GM18867 (cell line): ENCODE results near the gene GTF2A1L.
A peak's percentile ranks its signal among the peaks of the same experiment; 100 is the strongest.
"Not testable (repeated sequence)": the region's sequence is repeated elsewhere in the genome, so short reads cannot be mapped to it uniquely, and the experiment has no call there.

Experiments used
- ATAC-seq: cut with Tn5 transposase; IDR thresholded peaks from one replicate; pipeline ENCODE4 v1.9.1; 2021; ENCODE audit warnings: mild to moderate bottlenecking, moderate library complexity; ENCODE audit not compliant: unreplicated experiment

GTF2A1L gene, protein sequence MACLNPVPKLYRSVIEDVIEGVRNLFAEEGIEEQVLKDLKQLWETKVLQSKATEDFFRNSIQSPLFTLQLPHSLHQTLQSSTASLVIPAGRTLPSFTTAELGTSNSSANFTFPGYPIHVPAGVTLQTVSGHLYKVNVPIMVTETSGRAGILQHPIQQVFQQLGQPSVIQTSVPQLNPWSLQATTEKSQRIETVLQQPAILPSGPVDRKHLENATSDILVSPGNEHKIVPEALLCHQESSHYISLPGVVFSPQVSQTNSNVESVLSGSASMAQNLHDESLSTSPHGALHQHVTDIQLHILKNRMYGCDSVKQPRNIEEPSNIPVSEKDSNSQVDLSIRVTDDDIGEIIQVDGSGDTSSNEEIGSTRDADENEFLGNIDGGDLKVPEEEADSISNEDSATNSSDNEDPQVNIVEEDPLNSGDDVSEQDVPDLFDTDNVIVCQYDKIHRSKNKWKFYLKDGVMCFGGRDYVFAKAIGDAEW

DNA sequence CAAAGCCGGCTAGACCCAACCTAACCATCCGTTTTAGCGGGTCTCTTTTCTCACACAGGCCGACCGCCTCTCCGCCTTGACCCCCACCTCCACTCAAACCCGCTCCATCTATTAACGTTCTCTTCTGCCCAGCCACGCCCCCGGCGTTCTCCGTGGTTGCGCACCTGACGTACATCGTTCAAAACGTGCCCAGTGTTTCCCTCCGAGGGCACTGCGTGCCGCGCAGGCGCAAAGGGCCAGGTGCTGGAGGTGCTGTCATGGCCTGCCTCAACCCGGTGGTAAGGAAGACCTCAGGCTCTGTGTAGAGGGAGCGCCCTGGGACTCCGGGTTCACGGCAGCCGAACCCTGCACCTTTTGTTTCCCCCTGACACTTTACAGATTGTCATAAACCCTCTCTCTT is at the start of gene GTF2A1L:
GTF2A1L (plus strand) TSS at position 239 of the 400 bp plus-strand sequence; CDS start at position 258, 19 bp downstream.
- ATAC-seq: no peak

DNA sequence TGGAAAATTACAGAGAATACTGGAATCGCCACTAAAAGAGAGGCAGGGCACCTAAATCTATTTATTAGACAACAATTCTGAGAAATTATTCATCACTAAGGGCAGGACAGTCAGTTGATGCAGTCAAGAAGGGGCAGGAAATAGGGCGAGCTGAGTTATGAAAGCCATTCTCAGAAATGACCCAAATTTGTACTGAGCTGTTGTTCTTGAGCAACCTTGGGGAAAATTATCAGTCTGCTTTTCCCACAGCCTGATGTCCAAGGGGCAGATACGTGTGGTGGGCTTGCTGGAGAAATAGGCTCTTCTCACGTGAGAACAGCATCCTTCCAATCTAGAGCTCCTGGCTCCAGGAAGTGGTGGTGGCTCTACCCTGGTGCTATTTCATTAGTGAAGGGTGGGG is 49.1 kb upstream of the GTF2A1L start:
- ATAC-seq: no peak

DNA sequence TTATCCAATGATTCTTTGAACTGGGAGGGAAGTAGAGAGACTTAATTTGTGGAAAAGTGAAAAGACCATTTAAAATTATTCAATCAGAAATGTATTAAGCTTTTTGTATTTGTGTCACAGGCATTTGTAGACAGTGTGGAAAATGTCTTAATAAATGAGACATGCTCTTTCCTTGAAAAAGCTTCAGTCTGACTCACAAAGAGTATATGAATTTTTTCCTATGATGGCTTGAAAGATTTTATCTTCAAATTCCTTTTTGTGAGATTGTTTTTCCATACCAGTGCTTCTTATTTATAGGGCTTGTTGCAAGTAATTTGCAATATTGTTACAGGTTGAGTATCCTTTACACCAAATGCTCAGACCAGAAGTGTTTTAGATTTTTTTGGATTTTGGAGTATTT is 48.2 kb upstream of the GTF2A1L start:
- no peak for ATAC-seq

DNA sequence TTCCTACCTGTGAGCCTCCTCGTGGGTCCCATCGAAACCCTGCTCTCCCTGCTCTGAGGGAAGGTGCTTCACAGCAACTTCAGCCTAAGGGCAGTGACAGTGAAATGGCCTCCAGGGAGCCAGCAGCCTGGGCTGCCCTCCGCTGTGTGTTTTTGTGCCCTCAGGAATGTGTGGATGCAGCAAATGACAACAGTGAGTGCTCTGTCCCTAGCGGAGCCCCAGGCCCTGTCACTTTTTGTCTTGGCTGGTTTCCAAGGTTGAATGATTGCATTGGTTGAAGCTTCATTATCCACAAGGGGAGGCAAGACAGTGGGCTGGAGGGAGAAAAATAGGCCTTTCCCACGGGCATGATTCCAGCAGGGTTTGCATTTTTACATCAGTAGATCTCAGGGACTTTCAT is 44.8 kb upstream of the GTF2A1L start:
- ATAC-seq: no peak

DNA sequence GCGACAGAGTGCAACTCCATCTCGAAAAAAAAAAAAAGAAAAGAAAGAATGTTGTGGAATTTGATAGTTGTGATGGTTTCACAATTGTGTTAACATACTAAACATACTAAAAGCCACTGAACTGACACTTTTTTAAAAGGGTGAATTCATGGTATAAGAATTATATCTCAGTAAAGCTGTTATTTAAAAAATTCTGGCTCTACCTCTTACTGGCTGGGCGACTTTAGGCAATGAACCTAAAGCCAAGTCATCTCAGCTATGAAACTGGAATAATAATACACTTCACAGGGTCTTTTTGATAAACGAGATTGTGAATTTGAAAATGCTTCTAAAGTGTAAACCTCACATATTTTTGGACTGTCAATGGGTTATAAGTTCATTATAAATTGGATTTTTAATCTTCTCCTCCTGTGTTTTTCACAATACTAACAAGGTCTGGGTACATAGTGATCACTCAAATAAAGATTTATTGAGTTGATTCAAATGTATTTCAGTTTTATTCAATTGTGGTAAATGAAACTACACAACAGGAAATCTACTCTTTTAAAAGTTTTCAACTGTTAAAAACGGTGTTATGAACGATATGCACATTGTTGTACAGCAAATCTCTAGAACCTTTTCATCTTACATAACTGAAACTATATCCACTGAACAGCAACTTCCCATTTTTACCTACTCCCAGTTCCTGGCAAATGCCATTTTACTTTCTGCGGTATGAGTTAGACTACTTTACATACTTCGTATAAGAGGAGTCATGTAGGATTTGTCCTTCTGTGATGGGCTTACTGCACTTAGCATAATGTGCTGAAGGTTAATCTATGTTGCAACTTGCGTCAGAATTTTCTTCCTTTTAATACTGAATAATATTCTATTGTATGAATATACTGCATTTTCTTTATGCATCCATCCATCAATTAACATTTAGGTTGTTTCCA is 43.0 kb upstream of the GTF2A1L start:
- ATAC-seq: no peak

DNA sequence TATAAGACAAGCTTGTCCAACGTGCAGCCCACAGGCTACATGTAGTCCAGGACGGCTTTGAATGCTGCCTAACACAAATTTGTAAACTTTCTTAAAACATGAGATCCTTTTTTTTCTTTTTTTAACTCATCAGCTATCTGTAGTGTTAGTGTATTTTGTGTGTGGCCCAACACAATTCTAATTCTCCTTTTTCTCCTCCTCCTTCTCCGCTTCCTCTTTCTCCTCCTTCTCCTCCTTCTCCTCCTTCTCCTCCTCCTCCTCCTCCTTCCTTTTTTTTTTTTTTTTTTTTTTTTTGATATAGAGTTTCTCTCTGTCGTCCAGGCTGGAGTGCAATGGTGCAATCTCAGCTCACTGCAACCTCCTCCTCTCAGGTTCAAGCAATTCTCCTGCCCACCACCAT is 39.3 kb upstream of the GTF2A1L start:
- no peak for ATAC-seq

DNA sequence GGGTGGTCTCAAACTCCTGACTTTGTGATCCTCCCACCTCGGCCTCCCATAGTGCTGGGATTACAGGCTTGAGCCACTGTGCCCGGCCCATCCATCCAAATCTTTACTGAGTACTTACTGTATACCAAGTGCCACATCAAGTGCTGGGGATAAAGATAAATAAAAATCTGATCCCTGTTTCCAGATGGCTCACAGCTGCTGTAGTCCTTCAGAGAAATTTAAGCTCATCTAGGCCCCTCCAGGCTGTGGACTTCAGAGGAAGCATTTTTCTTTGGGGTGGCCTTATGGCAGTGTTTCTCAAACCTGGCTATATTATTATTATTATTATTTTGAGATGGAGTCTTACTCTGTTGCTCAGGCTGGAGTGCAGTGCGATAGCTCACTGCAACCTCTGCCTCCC is 33.7 kb upstream of the GTF2A1L start:
- ATAC-seq: no peak

DNA sequence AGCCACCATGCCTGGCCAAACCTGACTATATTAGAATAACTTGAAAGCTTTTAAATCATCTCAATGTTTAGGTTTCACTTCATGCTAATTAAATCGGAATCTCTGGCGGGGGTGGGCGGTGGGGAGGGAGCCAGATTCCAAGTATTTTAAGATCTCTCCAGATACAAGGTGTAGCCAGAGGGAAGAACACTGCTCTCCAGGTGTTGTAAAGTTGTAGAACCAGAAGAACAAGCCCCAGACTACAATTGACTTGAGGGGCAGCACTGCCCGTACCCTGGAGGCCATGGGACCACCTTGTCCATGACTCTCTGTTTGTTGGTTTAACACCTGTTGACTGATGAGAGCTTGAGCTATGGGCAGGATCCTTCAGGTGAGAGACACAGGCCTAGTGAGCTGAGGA is 33.1 kb upstream of the GTF2A1L start:
- ATAC-seq: no peak

DNA sequence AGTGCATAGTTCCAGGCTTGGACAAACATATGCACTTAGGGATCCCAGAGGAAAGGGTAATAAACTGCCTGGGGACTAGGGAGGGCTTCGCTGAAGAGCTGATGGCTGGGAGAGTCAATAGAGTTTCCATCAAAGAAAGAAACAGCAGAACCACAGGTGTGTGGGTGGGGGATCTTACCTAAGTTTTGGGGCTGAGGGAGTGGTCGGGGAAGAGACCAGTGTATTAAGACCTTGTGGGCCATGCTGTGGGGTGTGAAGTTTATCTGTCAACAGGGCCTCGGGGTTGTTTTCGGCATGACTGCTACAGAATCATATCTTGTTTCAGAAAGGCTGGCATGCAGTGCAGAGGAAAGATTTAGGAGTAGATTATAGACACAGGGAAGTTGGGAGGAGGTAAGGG is 31.2 kb upstream of the GTF2A1L start:
- ATAC-seq: no peak

DNA sequence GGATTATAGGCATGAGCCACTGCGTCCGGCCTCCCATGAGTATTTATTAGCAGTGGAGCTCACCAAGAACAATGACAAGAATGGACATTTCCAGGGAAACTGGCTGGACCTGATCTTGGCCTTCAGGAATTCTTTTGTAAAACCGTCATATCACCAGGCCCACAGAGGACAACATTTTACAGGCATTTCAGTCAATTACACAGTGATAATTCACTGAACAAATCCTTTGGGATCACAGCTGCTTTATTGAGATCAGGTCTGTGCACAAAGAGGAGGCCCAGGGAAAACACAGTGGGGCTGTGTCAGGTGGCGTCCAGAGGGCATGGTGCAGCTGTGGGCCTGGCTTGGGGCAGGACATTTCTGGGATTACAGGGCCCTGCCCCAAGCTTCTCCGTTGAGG is 30.1 kb upstream of the GTF2A1L start:
- ATAC-seq: no peak

DNA sequence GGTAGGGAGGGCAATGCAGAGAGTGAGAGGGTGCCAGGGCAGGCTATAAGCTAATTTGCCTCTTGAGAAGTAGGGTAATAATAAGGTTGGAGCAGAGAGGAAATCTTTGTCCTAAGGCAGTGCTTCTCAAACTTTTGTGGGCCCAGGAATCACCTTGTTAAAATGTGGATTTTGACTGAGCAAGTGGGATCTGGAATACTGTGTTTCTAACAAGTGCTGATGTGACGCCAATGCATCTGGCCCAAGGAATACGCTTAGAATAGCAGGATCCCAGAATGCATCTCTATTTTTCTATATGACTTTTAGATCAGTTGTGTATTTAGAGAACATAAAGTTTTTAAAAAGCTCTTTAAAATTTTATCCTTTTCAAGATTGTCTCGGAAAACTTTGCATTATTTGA is 29.7 kb upstream of the GTF2A1L start:
- no peak for ATAC-seq

DNA sequence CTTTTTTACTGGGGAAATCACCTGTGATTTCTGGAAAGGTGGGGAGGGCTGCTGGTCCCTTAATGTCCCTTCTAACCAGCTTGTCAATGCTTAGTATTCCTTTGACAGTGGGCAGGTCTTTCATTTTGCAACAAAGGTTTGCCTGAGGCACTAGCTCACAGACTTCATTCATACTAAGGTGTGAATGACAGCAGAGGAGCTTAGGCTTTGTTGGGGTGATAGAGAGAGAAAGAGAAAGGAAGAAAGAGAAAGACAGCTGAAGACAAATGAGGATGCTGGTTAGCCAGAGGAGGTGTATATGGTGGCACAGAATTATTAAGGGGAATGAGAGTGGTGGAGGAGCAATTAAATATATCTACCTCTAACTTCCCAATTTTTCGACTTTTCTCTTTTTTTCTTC is 28.9 kb upstream of the GTF2A1L start:
- ATAC-seq: no peak

DNA sequence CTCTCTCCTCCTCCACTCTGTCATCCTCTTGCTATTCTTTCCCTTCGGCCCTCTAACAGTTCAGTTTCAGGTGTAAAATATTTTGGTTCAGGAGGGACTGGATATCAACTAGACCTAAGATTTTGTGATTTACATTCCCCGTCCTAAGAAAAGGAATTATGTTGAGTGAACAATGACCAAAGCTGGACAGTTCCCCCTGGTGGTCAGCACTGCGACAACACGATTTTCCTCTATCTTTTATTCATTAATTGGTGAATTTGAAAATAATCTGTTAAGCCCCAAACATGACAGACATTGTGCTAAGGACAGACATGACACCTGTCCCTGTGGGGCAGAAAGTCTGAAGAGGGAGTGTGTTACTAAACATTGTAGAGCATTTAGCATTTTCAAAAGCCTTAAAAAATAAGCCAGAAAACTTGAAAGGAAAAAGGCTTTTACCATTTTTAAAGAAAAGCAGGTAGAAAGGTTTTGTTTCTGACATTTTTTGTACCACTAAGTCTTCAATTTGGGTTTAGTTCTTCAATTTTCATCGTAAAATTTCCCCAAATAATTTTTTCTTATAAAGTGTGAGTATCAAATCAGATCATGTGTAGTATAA is 28.4 kb upstream of the GTF2A1L start:
- ATAC-seq: no peak

DNA sequence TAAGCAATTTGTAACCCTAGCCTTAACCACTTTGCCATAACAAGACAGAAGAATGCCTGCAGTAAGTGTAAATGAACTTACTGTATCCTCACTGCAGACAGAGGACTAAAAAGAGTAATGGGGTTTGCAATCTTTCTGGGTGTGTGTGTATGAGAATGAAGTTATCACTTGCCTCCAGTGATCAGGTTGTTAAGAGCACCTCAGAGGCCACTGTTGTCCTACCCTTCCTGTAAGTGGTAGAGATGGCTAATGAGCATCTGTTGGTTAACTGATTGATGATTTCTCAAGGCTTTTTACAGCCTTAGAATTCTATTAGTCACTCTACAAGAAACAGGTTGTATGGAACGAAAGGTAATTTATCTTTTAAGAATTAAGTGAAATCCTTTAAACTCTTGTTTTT is 27.6 kb upstream of the GTF2A1L start:
- no peak for ATAC-seq

DNA sequence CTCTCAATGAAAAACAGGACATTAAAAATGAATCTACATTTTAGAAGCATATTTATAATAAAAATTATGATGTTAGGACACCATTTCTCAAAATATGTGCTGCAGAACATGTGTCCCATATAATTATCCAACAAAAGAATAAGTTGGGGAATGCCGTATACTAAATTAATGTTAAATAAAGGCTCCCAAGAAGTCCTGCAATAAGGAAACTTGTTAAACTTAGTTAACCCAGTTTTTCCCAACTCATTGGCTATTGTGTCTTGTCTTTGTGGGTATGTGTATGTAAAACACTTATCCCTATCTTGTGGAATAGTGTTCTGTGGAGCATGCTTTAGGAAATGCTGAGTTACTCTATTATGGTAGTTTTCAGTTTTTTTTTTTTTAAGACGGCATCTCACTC is 25.6 kb upstream of the GTF2A1L start:
- ATAC-seq: no peak

DNA sequence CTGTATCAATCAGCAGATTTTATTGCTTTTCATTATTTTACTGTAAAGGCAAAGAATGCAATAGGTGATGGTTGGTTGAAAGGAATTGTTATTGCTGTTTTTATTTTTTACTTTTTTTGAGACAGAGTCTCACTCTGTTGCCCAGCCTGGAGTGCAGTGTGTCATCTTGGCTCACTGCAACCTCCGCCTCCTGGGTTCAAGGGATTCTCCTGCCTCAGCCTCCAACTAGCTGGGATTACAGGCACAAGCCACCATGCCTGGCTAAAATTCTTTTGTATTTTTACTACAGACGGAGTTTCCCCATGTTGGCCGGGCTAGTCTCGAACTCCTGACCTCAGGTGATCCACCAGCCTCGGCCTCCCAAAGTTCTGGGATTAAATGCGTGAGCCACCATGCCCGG is 20.9 kb upstream of the GTF2A1L start:
- not testable (repeated sequence) for ATAC-seq

DNA sequence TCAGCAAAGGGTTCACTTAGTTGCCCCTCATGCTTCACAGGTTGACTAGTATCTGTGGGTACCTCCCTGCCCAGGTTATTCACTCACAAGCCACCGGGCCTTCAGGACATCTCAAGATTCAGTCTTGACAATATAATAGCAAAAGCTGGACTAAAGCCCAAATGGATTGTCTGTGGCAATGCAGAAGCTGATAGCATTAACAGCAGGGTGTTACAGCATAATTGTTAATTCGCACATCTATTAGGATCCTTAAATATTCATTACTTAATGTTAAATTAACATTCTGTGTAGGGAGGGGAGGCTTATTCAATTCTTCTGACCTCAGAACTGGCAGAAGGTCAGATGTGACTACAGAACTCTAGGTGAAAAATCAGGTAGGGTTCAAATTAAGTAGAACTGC is 20.2 kb upstream of the GTF2A1L start:
- ATAC-seq: no peak

DNA sequence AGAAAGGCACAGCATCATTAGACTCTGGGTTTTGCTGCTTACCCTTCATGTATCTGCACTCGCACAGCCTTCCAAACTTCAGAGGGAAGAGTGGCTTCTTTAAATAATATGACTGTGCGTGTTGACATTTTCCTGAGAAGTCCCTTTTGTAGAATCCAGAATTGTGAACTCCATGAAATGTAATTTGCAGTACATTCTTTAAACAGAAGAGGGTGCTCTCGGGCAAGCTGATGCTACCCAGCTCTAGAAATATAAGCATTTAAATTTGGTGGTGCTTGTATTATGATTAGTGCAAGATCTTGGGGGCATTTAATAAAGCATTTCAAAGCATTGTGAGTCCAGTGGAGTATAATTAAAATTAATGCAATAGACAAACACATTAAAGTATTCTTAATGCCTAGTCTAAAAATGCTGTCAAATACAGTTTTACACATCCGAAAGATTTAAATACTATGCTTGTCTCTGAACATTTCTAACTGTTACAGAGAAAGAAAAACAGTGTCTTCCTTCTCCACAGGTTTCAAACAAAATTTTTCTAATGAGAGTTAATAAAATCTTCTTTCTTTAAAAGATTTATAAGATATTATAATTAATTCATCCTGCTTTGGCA is 17.3 kb upstream of the GTF2A1L start:
- peak; percentile 50 for ATAC-seq

DNA sequence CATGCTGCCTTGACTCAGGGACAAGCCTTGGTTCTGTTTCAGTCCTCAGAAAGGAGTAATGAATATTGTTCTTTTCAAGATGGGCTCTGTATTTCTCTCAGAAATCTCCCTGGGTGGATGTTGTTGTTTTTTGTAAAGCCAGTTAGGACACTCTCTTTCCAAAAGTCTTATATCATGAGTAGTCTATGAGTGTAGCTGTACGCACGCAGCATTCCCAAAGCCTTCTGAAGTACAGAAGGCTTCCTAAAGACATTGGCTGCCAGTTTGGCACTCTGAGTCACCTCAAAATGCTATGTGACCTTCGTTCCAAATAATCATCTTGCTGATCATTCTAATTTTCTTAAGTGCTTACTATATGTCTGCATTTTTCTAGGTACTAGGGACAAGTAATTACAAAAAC is 16.7 kb upstream of the GTF2A1L start:
- no peak for ATAC-seq

DNA sequence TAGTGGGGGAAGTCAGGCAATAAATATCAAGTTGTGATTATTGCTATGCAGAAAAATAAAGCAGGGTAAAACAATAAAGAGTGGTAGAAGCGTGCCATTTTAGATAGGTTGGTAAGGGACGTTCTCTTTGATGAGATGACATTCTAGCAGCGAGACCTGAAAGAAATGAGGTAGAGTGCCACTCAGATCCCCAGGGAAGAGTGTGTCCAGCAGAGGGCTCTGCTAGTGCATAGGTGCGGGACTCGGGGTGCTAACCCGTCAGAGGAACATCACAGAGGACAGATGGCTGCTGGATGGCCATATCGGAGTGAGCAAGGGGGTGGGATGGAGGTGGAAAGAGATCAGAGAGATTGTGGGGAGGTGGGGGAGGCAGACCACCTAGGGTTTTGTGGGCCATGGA is 16.3 kb upstream of the GTF2A1L start:
- ATAC-seq: peak; percentile 62
